SK-N-SH treated with all-trans-retinoic acid at 6 μM for 48 hours (cell line): Measurements from ENCODE around the gene WFIKKN2.

Experiments
- GLIS3 ChIP-seq: fragments of 250-450 bp; sonication (Bioruptor Pico); IDR thresholded peaks from 2 replicates; pipeline ENCODE4 v1.5.0; 2020; ENCODE audit warnings: mild to moderate bottlenecking, moderate library complexity
- ZFP3 ChIP-seq: fragments of 250-450 bp; sonication (Bioruptor Pico); IDR thresholded peaks from 2 replicates; pipeline ENCODE4 v1.5.0; 2020; ENCODE audit warnings: mild to moderate bottlenecking, moderate library complexity
- ZNF70 ChIP-seq: fragments of 450-650 bp; formaldehyde crosslinking; IDR thresholded peaks from 2 replicates; pipeline ENCODE4 v1.5.0; 2020; ENCODE audit warnings: mild to moderate bottlenecking, moderate library complexity
- TF ChIP-seq, protein P1 (sequence below): fragments of 250-450 bp; sonication (Bioruptor Pico); IDR thresholded peaks from 2 replicates; pipeline ENCODE4 v1.8.0; 2020; ENCODE audit warnings: mild to moderate bottlenecking, moderate library complexity, borderline replicate concordance

DNA sequence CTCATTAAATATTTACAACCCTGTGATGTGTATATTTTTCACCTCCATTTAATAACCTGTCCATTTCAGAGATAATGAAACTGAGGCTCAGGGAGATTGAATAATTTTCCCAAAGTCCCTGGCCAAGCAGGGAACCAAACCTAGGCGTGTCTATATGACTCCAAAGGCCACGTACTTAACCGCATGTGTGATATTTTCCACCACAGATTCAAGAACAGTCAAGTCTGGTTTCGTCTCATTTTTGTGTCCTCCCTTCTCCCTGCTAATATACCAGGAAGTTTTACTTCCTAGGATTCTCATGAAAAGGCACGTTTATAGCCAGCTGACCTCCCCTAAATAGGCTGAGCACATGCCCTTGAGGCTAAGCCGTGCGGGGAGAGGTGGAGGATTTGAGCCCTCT lies 15.3 kb downstream of the WFIKKN2 start:
- TF ChIP-seq, protein P1, sequence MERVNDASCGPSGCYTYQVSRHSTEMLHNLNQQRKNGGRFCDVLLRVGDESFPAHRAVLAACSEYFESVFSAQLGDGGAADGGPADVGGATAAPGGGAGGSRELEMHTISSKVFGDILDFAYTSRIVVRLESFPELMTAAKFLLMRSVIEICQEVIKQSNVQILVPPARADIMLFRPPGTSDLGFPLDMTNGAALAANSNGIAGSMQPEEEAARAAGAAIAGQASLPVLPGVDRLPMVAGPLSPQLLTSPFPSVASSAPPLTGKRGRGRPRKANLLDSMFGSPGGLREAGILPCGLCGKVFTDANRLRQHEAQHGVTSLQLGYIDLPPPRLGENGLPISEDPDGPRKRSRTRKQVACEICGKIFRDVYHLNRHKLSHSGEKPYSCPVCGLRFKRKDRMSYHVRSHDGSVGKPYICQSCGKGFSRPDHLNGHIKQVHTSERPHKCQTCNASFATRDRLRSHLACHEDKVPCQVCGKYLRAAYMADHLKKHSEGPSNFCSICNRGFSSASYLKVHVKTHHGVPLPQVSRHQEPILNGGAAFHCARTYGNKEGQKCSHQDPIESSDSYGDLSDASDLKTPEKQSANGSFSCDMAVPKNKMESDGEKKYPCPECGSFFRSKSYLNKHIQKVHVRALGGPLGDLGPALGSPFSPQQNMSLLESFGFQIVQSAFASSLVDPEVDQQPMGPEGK (CRISPR knock-in tag), result no peak
- no peak for TF ChIP-seq ZFP3
- no peak for TF ChIP-seq GLIS3 (CRISPR knock-in tag)
- TF ChIP-seq ZNF70 (CRISPR knock-in tag), result 0 out of 2 replicates have a peak, but pooled peaks have one; percentile 52
